Uterus (tissue), 4 donors: ENCODE results near the gene PTPRD. TPM values are rescaled to one million over a fixed set of nuclear protein-coding genes. Genes with fewer than 3 reads are reported as not detected.
"Not testable (repeated sequence)": the region's sequence is repeated elsewhere in the genome, so short reads cannot be mapped to it uniquely, and the experiment has no call there.

Source experiments
- DNase-seq, 2 donors: peaks; one replicate each; pipeline ENCODE4 v3.0.0-alpha.2; 2019 to 2020
- H3K27ac ChIP-seq, 2 donors: fragments of 200-600 bp; sonication (generic); 1 replicate in 1 of 2; 2 replicates in 1 of 2; pipeline ENCODE4 v1.5.1; 2016 to 2018
- H3K27me3 ChIP-seq, 2 donors: fragments of 200-600 bp; sonication (generic); one replicate each; pipeline ENCODE4 v1.5.1; 2018 to 2019; ENCODE audit warnings: control low read depth in 1 of 2
- H3K36me3 ChIP-seq, 2 donors: fragments of 200-600 bp; sonication (generic); one replicate each; pipeline ENCODE4 v1.5.1; 2019; ENCODE audit warnings: control low read depth in 1 of 2
- H3K4me1 ChIP-seq, 2 donors: fragments of 200-600 bp; sonication (generic); one replicate each; pipeline ENCODE4 v1.5.1; 2018 to 2019; ENCODE audit warnings: control low read depth in 1 of 2
- H3K4me3 ChIP-seq, 2 donors: fragments of 200-600 bp; sonication (generic); 1 replicate in 1 of 2; 2 replicates in 1 of 2; pipeline ENCODE4 v1.5.1; 2018 to 2019; ENCODE audit warnings: mild to moderate bottlenecking in 1 of 2
- H3K9me3 ChIP-seq, 2 donors: fragments of 200-600 bp; sonication (generic); one replicate each; pipeline ENCODE4 v1.5.1; 2019; ENCODE audit warnings: control low read depth in 1 of 2
- CTCF ChIP-seq, 4 experiments: fragments of 200-600 bp in 2 of 4; fragments of 450-650 bp in 2 of 4; sonication (generic) in 2 of 4; IDR thresholded peaks; one replicate each; pipeline ENCODE4 v1.5.1; 2016 to 2019; ENCODE audit warnings: antibody characterized with exemption in 4 of 4, mild to moderate bottlenecking in 2 of 4, moderate library complexity in 1 of 4
- POLR2A ChIP-seq, 2 donors: fragments of 450-650 bp; IDR thresholded peaks; one replicate each; pipeline ENCODE4 v1.6.1; 2016; ENCODE audit warnings: antibody characterized with exemption in 2 of 2, mild to moderate bottlenecking in 1 of 2, moderate library complexity in 1 of 2
- intact Hi-C: fragments of 100-400 bp; cut with DNase I; formaldehyde crosslinking; loops from one replicate; pipeline ENCODE4 v1.15.1; 2023; ENCODE audit warnings: low total_unique reads
- total RNA-seq, 4 donors: library from RNA; depleted of rRNA in 3 of 4; stranded (reverse); fragments of >200 nt in 3 of 4; gene quantifications; one replicate each; pipeline versions ENCODE4 v1.1.0 to v1.2.4, GENCODE V29; 2014 to 2023
- donor health status: DM: yes; HTN: yes; CAD: no.

The PTPRD gene
- total RNA-seq, 4 donors from 2014 or later, result 1.2 to 136 (median 26.4) TPM

GRCh38 chr9:10366171-10366779, 246.5 kb downstream of the PTPRD start:
- no peak overlapping the region for H3K4me3 ChIP-seq
- H3K9me3 ChIP-seq, result no peaks in the 10 kb centered on the region
- intact Hi-C loops, result no loop called here
- TF ChIP-seq CTCF (IDR thresholded peaks at IDR 0.05), result no peak
- no peak for DNase-seq
- H3K27ac ChIP-seq, result no peak overlapping the region
- H3K36me3 ChIP-seq, result no peaks in the 10 kb centered on the region
- no peaks in the 10 kb centered on the region for H3K4me1 ChIP-seq
- H3K27me3 ChIP-seq, result no peaks in the 10 kb centered on the region

GRCh38 chr9:10354591-10354990, 258.2 kb downstream of the PTPRD start:
- no peak for DNase-seq
- no peak overlapping the region for H3K27ac ChIP-seq

GRCh38 chr9:10345621-10346020, 267.2 kb downstream of the PTPRD start:
- H3K4me1 ChIP-seq, H3K4me3 ChIP-seq, H3K27me3 ChIP-seq, DNase-seq, H3K27ac ChIP-seq, intact Hi-C loops, H3K9me3 ChIP-seq, H3K36me3 ChIP-seq: not testable (repeated sequence)

More at GRCh38 chr9:10354591-10354990, 258.2 kb downstream of the PTPRD start:
- Histone ChIP-seq H3K36me3 (no peaks in the 10 kb centered on the region), H3K4me1 (no peaks in the 10 kb centered on the region), H3K9me3 (no peaks in the 10 kb centered on the region), H3K27me3 (no peaks in the 10 kb centered on the region), H3K4me3 (no peak overlapping the region)
- intact Hi-C loops, result no loop called here
- TF ChIP-seq CTCF (IDR thresholded peaks at IDR 0.05), result no peak
- TF ChIP-seq POLR2A (IDR thresholded peaks at IDR 0.05), result no peak

- no peaks in the 10 kb centered on the region for H3K4me1 ChIP-seq
- no peaks in the 10 kb centered on the region for H3K36me3 ChIP-seq
- DNase-seq, result no peak
- TF ChIP-seq POLR2A (IDR thresholded peaks at IDR 0.05), result no peak
- TF ChIP-seq CTCF (IDR thresholded peaks at IDR 0.05), result no peak
- H3K27me3 ChIP-seq, result no peaks in the 10 kb centered on the region
- H3K9me3 ChIP-seq, result no peaks in the 10 kb centered on the region
- intact Hi-C loops, result no loop called here
- no peak overlapping the region for H3K4me3 ChIP-seq
- H3K27ac ChIP-seq, result no peak overlapping the region
Measured at GRCh38 chr9:10341057-10341456, 271.7 kb downstream of the PTPRD start.

GRCh38 chr9:10339152-10339551, 273.6 kb downstream of the PTPRD start:
- TF ChIP-seq POLR2A (IDR thresholded peaks at IDR 0.05) (no peak), CTCF (IDR thresholded peaks at IDR 0.05) (no peak)
- H3K27me3 ChIP-seq, result no peaks in the 10 kb centered on the region
- intact Hi-C loops, result no loop called here
- H3K36me3 ChIP-seq, result no peaks in the 10 kb centered on the region
- H3K9me3 ChIP-seq, result no peaks in the 10 kb centered on the region
- no peak for DNase-seq
- no peak overlapping the region for H3K4me3 ChIP-seq
- H3K4me1 ChIP-seq, result no peaks in the 10 kb centered on the region
- H3K27ac ChIP-seq, result no peak overlapping the region

- H3K4me1 ChIP-seq, result no peaks in the 10 kb centered on the region
- H3K36me3 ChIP-seq, result no peaks in the 10 kb centered on the region
- no peak for TF ChIP-seq CTCF (IDR thresholded peaks at IDR 0.05)
- TF ChIP-seq POLR2A (IDR thresholded peaks at IDR 0.05), result no peak
- DNase-seq, result no peak
- H3K9me3 ChIP-seq, result no peaks in the 10 kb centered on the region
- no peaks in the 10 kb centered on the region for H3K27me3 ChIP-seq
- no peak overlapping the region for H3K4me3 ChIP-seq
- intact Hi-C loops, result no loop called here
- no peak overlapping the region for H3K27ac ChIP-seq
Measured at GRCh38 chr9:10331157-10331556, 281.6 kb downstream of the PTPRD start.
